ENCODE results near the gene KRTAP10-6. TPM values are rescaled to one million over a fixed set of nuclear protein-coding genes. Genes with fewer than 3 reads are reported as not detected.

KRTAP10-6 gene
- total RNA-seq, 1 donor from 2014 or later: not detected

Other genes starting within 250 kb of the KRTAP10-6 start
- gene TRPM2, start 238.9 kb downstream of the KRTAP10-6 start, total RNA-seq: 1.6 TPM
- 3.7 TPM for gene LRRC3, start 137.0 kb downstream of the KRTAP10-6 start, total RNA-seq
- gene KRTAP10-1, start 52.3 kb downstream of the KRTAP10-6 start, total RNA-seq: not detected
- not detected for gene KRTAP10-2, start 41.0 kb downstream of the KRTAP10-6 start, total RNA-seq
- not detected for gene KRTAP10-3, start 33.7 kb downstream of the KRTAP10-6 start, total RNA-seq
- not detected for gene KRTAP10-4, start 18.8 kb downstream of the KRTAP10-6 start, total RNA-seq
- not detected for gene KRTAP10-5, start 11.9 kb downstream of the KRTAP10-6 start, total RNA-seq
- not detected for gene KRTAP10-7, start 8.1 kb upstream of the KRTAP10-6 start, total RNA-seq
- not detected for gene KRTAP10-8, start 19.6 kb upstream of the KRTAP10-6 start, total RNA-seq
- gene KRTAP10-9, start 34.6 kb upstream of the KRTAP10-6 start, total RNA-seq: not detected
- not detected for gene KRTAP10-10, start 44.9 kb upstream of the KRTAP10-6 start, total RNA-seq
- not detected for gene KRTAP10-11, start 53.9 kb upstream of the KRTAP10-6 start, total RNA-seq
- gene KRTAP12-4, start 62.2 kb upstream of the KRTAP10-6 start, total RNA-seq: not detected
- gene KRTAP12-3, start 65.4 kb upstream of the KRTAP10-6 start, total RNA-seq: not detected
- gene KRTAP12-2, start 74.4 kb upstream of the KRTAP10-6 start, total RNA-seq: not detected
- gene KRTAP12-1, start 89.7 kb upstream of the KRTAP10-6 start, total RNA-seq: not detected
- gene KRTAP10-12, start 104.7 kb upstream of the KRTAP10-6 start, total RNA-seq: not detected
- gene TSPEAR, start 119.1 kb upstream of the KRTAP10-6 start, total RNA-seq: not detected
- 39.9 TPM for gene UBE2G2, start 209.3 kb upstream of the KRTAP10-6 start, total RNA-seq
- 63.2 TPM for gene SUMO3, start 225.6 kb upstream of the KRTAP10-6 start, total RNA-seq

Data from frontal cortex (tissue), 1 donor.